ENCODE data around the gene ZCCHC8.
"Not testable (repeated sequence)": the region's sequence is repeated elsewhere in the genome, so short reads cannot be mapped to it uniquely, and the experiment has no call there.

ZCCHC8 gene

GRCh38 chr12:122513660-122514059 is 12.9 kb upstream of the ZCCHC8 start:
- Histone ChIP-seq H3K36me3 (replicated peaks; ENCODE audit: low read depth, low read length) (peaks cover 85% of the 10 kb centered on the region), H3K4me3 (ENCODE audit: low read length) (no peak overlapping the region), H2AFZ (ENCODE audit: low read depth, low read length) (no peak overlapping the region), H3K9ac (ENCODE audit: low read length) (no peak overlapping the region), H4K20me1 (ENCODE audit: insufficient read depth, low read length) (peaks cover 51% of the 10 kb centered on the region), H3K27me3 (ENCODE audit: low read depth, low read length) (no peaks in the 10 kb centered on the region), H3K27ac (ENCODE audit: low read length) (no peak overlapping the region), H3K79me2 (ENCODE audit: low read length) (peaks cover 88% of the 10 kb centered on the region), H3K4me1 (ENCODE audit: low read length) (no peaks in the 10 kb centered on the region), H3K4me2 (ENCODE audit: low read length) (no peak overlapping the region), H3K9me3 (ENCODE audit: insufficient read depth, low read length) (no peaks in the 10 kb centered on the region)
- no peak for TF ChIP-seq CTCF (IDR thresholded peaks at IDR 0.05; ENCODE audit: low read depth, low read length)
- TF ChIP-seq EZH2phosphoT487 (IDR thresholded peaks at IDR 0.05; ENCODE audit: low read depth): no peak

GRCh38 chr12:122513028-122513427 is 12.3 kb upstream of the ZCCHC8 start:
- not testable (repeated sequence) for H3K9ac ChIP-seq (ENCODE audit: low read length); H3K4me2 ChIP-seq (ENCODE audit: low read length); H3K9me3 ChIP-seq (ENCODE audit: insufficient read depth, low read length); H3K27me3 ChIP-seq (ENCODE audit: low read depth, low read length); H3K4me3 ChIP-seq (ENCODE audit: low read length); H2AFZ ChIP-seq (ENCODE audit: low read depth, low read length); H3K4me1 ChIP-seq (ENCODE audit: low read length); H3K27ac ChIP-seq (ENCODE audit: low read length)
- H4K20me1 ChIP-seq (ENCODE audit: insufficient read depth, low read length): peaks cover 47% of the 10 kb centered on the region
- H3K36me3 ChIP-seq (replicated peaks; ENCODE audit: low read depth, low read length): peaks cover 87% of the 10 kb centered on the region
- H3K79me2 ChIP-seq (ENCODE audit: low read length): peaks cover 90% of the 10 kb centered on the region

DNA sequence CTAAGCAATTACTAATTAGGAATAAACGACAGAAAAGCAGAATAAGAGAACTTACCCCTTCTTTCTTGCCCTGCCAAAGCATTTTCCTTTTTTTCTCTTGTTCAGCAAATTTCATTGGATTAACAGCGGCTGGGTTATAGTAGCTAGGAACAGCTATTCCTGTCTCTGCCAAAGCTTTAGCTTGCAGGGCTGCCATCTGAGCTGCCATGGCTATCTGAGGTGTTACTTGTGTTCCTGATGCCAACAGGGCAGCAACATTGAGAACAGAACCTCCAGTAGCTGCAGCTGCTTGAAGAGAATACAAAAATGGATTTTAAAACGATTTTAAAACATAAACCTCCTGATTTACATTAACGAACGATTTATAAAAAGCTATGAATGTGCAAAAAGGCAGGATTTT is 7.4 kb upstream of the ZCCHC8 start:
- H3K4me2 ChIP-seq (ENCODE audit: low read length): no peak overlapping the region
- H3K4me3 ChIP-seq (ENCODE audit: low read length): no peak overlapping the region
- H3K9ac ChIP-seq (ENCODE audit: low read length): no peak overlapping the region
- no peak overlapping the region for H2AFZ ChIP-seq (ENCODE audit: low read depth, low read length)
- no peak overlapping the region for H3K27ac ChIP-seq (ENCODE audit: low read length)
- peaks cover 27% of the 10 kb centered on the region; the same call in 1 of the 2 replicates for H4K20me1 ChIP-seq (ENCODE audit: insufficient read depth, low read length)
- H3K36me3 ChIP-seq (replicated peaks; ENCODE audit: low read depth, low read length): peaks cover 81% of the 10 kb centered on the region
- H3K79me2 ChIP-seq (ENCODE audit: low read length): peaks cover 58% of the 10 kb centered on the region
- TF ChIP-seq EZH2phosphoT487 (IDR thresholded peaks at IDR 0.05; ENCODE audit: low read depth) (no peak), CTCF (IDR thresholded peaks at IDR 0.05; ENCODE audit: low read depth, low read length) (no peak)
- no peaks in the 10 kb centered on the region for H3K4me1 ChIP-seq (ENCODE audit: low read length)
- no peaks in the 10 kb centered on the region for H3K27me3 ChIP-seq (ENCODE audit: low read depth, low read length)
- H3K9me3 ChIP-seq (ENCODE audit: insufficient read depth, low read length): no peaks in the 10 kb centered on the region

DNA sequence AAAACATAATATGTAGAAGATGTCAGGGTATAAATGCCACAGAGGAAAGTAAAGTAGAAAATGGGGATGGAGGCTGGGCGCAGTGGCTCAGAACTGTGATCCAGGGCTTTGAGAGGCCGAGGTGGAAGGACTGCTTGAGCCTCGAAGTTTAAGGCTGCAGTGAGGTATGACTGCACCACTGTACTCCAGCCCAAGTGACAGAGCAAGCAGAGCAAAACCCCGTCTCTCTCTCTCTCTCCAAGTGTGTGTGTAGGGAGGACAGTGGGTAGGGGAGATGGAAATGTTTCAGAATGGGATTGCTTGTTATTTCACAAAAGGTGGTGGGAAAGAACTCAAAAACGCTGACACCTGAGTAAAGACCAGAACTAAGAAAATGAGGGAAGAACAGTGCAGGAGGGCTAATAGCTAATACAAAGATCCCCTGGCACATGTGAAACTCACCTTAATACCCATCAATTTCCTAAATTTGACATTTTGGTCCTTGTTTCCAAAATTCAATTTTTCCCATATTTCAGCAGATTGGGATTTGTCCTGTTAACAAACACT is 5.7 kb upstream of the ZCCHC8 start:
- H2AFZ ChIP-seq (ENCODE audit: low read depth, low read length): no peak overlapping the region
- H3K4me2 ChIP-seq (ENCODE audit: low read length): no peak overlapping the region
- H3K9ac ChIP-seq (ENCODE audit: low read length): no peak overlapping the region
- peaks cover 72% of the 10 kb centered on the region for H3K36me3 ChIP-seq (replicated peaks; ENCODE audit: low read depth, low read length)
- H3K4me3 ChIP-seq (ENCODE audit: low read length): no peak overlapping the region
- peaks cover 44% of the 10 kb centered on the region for H3K79me2 ChIP-seq (ENCODE audit: low read length)
- H3K4me1 ChIP-seq (ENCODE audit: low read length): peaks cover 13% of the 10 kb centered on the region
- peaks cover 16% of the 10 kb centered on the region; the same call in 1 of the 2 replicates for H4K20me1 ChIP-seq (ENCODE audit: insufficient read depth, low read length)
- H3K9me3 ChIP-seq (ENCODE audit: insufficient read depth, low read length): no peaks in the 10 kb centered on the region
- TF ChIP-seq EZH2phosphoT487 (IDR thresholded peaks at IDR 0.05; ENCODE audit: low read depth) (no peak), CTCF (IDR thresholded peaks at IDR 0.05; ENCODE audit: low read depth, low read length) (no peak)
- H3K27me3 ChIP-seq (ENCODE audit: low read depth, low read length): no peaks in the 10 kb centered on the region
- H3K27ac ChIP-seq (ENCODE audit: low read length): no peak overlapping the region

All from OCI-LY3 (cell line).